ENCODE results near the gene ACVR1.

Gene ACVR1

GRCh38 chr2:157840568-157841156, 35.5 kb downstream of the ACVR1 start:
- no peak for TF ChIP-seq JUND (IDR thresholded peaks at IDR 0.05; ENCODE audit: low read depth)
- DNase-seq (ENCODE audit: low read depth in 1 of 2, low spot score in 1 of 2) = no peak
- in situ Hi-C loops (cut with HindIII; ENCODE audit: low pct_unique_long_range_greater_than_20kb, low sequenced_read_pairs) = no loop called here

GRCh38 chr2:157839822-157840221, 36.3 kb downstream of the ACVR1 start:
- in situ Hi-C loops (cut with HindIII; ENCODE audit: low pct_unique_long_range_greater_than_20kb, low sequenced_read_pairs) = no loop called here
- no peak for TF ChIP-seq JUND (IDR thresholded peaks at IDR 0.05; ENCODE audit: low read depth)
- no peak for DNase-seq (ENCODE audit: low read depth in 1 of 2, low spot score in 1 of 2)

DNA sequence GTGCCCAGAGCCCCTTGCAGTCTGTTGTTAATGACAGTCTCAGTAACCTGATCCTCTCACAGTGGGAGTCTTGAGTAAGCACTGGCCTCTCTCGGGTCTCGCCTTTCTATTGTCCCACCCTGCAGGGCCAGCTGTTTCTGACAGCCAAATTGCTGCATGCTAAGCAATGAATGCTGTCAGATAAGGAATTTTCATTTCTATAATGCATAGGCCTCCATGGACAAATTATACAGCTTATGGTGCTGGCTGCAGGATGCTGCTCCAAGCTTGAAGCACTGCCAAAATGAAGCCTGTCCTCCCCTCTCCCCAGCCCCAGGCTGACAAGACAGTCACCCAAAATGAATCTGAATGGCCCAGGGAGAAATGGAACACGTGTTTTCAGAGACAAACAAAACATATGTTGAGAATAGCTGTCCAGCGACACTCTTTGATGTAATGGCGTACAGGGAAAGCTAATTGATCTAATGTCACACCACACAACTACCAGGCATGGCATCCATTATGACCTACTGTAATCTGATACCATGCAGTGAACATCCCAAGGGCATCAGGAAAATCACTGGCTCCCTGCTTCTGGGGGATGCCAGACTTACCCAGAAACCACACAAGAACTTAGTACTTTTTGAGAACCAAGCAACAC, 36.8 kb downstream of the ACVR1 start:
- DNase-seq (ENCODE audit: low read depth in 1 of 2, low spot score in 1 of 2) = no peak
- in situ Hi-C loops (cut with HindIII; ENCODE audit: low pct_unique_long_range_greater_than_20kb, low sequenced_read_pairs) = no loop called here
- TF ChIP-seq JUND (IDR thresholded peaks at IDR 0.05; ENCODE audit: low read depth) = no peak

DNA sequence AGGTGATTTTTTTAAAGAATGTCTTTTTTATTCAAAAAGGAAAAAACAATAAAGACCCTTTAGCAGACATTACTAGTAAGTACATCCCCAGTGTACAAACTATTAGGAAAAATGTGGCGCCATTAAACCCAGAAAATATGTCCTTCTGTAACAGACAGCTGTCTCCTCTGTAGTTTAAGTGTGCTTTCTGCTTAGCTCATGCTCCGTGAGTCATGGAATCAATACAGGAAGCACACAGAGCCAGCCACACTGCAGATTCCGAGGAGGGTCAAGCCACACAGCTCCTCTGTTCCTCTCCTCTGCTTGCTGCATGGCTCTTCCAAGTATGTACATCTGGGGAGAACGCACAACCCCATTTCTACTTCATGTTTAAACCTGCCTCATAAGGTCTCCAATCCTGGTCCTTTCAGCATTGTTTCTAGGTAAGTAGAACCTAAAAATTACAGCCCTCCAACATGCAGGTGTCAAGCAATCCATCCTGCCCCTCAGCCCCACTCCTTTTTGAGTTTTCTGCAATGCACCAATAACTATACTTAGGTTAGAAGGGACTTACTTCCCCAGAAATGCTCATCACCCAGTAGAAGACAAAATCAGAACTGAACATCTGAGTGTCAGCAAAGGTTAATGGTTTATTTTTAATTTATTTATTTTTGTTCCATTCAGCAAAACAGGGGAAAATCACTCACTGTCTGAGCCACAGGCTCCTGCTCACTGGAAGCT, 37.5 kb downstream of the ACVR1 start:
- DNase-seq (ENCODE audit: low read depth in 1 of 2, low spot score in 1 of 2) = no peak
- TF ChIP-seq JUND (IDR thresholded peaks at IDR 0.05; ENCODE audit: low read depth) = no peak
- in situ Hi-C loops (cut with HindIII; ENCODE audit: low pct_unique_long_range_greater_than_20kb, low sequenced_read_pairs) = no loop called here

- in situ Hi-C loops (cut with HindIII; ENCODE audit: low pct_unique_long_range_greater_than_20kb, low sequenced_read_pairs) = no loop called here
- no peak for TF ChIP-seq JUND (IDR thresholded peaks at IDR 0.05; ENCODE audit: low read depth)
- no peak for DNase-seq (ENCODE audit: low read depth in 1 of 2, low spot score in 1 of 2)
Measured at GRCh38 chr2:157837851-157838441, 38.2 kb downstream of the ACVR1 start.

DNA sequence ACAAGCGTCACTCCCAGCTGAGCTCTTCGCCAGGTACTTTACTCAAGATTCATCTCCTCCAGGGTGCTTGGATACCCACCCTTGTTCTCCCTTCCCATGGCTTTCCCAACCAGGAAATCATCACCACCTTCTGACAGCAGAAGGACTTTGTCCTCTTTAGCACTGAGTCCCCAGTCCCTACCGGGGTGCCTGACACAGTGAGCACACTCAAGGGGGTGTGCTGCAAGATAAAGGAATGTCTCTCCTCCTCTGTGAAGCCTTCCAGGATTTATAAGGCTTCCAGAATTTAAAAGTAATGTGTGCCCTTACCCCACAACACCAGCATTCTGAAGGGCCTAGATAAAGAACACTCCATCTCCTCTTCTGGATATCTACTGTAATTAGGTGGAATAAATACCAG, 39.6 kb downstream of the ACVR1 start:
- DNase-seq (ENCODE audit: low read depth in 1 of 2, low spot score in 1 of 2) = no peak
- TF ChIP-seq JUND (IDR thresholded peaks at IDR 0.05; ENCODE audit: low read depth) = no peak
- in situ Hi-C loops (cut with HindIII; ENCODE audit: low pct_unique_long_range_greater_than_20kb, low sequenced_read_pairs) = no loop called here

GRCh38 chr2:157835425-157835824, 40.7 kb downstream of the ACVR1 start:
- in situ Hi-C loops (cut with HindIII; ENCODE audit: low pct_unique_long_range_greater_than_20kb, low sequenced_read_pairs) = no loop called here

GRCh38 chr2:157835006-157835405, 41.1 kb downstream of the ACVR1 start:
- no peak for DNase-seq (ENCODE audit: low read depth in 1 of 2, low spot score in 1 of 2)
- no peak for TF ChIP-seq JUND (IDR thresholded peaks at IDR 0.05; ENCODE audit: low read depth)
- in situ Hi-C loops (cut with HindIII; ENCODE audit: low pct_unique_long_range_greater_than_20kb, low sequenced_read_pairs) = no loop called here

More at GRCh38 chr2:157835425-157835824, 40.7 kb downstream of the ACVR1 start:
- no peak for TF ChIP-seq JUND (IDR thresholded peaks at IDR 0.05; ENCODE audit: low read depth)
- no peak for DNase-seq (ENCODE audit: low read depth in 1 of 2, low spot score in 1 of 2)

- in situ Hi-C loops (cut with HindIII; ENCODE audit: low pct_unique_long_range_greater_than_20kb, low sequenced_read_pairs) = no loop called here
- no peak for DNase-seq (ENCODE audit: low read depth in 1 of 2, low spot score in 1 of 2)
- TF ChIP-seq JUND (IDR thresholded peaks at IDR 0.05; ENCODE audit: low read depth) = no peak
Measured at GRCh38 chr2:157833721-157834120, 42.4 kb downstream of the ACVR1 start.

- in situ Hi-C loops (cut with HindIII; ENCODE audit: low pct_unique_long_range_greater_than_20kb, low sequenced_read_pairs) = no loop called here
- DNase-seq (ENCODE audit: low read depth in 1 of 2, low spot score in 1 of 2) = no peak
- TF ChIP-seq JUND (IDR thresholded peaks at IDR 0.05; ENCODE audit: low read depth) = no peak
Measured at GRCh38 chr2:157831573-157832315, 44.4 kb downstream of the ACVR1 start.

- in situ Hi-C loops (cut with HindIII; ENCODE audit: low pct_unique_long_range_greater_than_20kb, low sequenced_read_pairs) = no loop called here
- no peak for TF ChIP-seq JUND (IDR thresholded peaks at IDR 0.05; ENCODE audit: low read depth)
- DNase-seq (ENCODE audit: low read depth in 1 of 2, low spot score in 1 of 2) = no peak
Measured at GRCh38 chr2:157830696-157831570, 45.2 kb downstream of the ACVR1 start.

GRCh38 chr2:157830266-157830665, 45.9 kb downstream of the ACVR1 start:
- DNase-seq (ENCODE audit: low read depth in 1 of 2, low spot score in 1 of 2) = no peak
- TF ChIP-seq JUND (IDR thresholded peaks at IDR 0.05; ENCODE audit: low read depth) = no peak
- in situ Hi-C loops (cut with HindIII; ENCODE audit: low pct_unique_long_range_greater_than_20kb, low sequenced_read_pairs) = no loop called here

All from T47D (cell line).